ENCODE data around the gene LSM3.

GRCh38 chr3:14183015-14183577, 4.5 kb downstream of the LSM3 start:
- TF ChIP-seq POLR2A (IDR thresholded peaks at IDR 0.05) (no peak), EP300 (IDR thresholded peaks at IDR 0.05) (no peak)
- TF ChIP-seq, protein P1, sequence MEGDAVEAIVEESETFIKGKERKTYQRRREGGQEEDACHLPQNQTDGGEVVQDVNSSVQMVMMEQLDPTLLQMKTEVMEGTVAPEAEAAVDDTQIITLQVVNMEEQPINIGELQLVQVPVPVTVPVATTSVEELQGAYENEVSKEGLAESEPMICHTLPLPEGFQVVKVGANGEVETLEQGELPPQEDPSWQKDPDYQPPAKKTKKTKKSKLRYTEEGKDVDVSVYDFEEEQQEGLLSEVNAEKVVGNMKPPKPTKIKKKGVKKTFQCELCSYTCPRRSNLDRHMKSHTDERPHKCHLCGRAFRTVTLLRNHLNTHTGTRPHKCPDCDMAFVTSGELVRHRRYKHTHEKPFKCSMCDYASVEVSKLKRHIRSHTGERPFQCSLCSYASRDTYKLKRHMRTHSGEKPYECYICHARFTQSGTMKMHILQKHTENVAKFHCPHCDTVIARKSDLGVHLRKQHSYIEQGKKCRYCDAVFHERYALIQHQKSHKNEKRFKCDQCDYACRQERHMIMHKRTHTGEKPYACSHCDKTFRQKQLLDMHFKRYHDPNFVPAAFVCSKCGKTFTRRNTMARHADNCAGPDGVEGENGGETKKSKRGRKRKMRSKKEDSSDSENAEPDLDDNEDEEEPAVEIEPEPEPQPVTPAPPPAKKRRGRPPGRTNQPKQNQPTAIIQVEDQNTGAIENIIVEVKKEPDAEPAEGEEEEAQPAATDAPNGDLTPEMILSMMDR (IDR thresholded peaks at IDR 0.05), result no peak
